ENCODE measurements around the gene TRIM51G. TPM values are rescaled to one million over a fixed set of nuclear protein-coding genes. Genes with fewer than 3 reads are reported as not detected.
"Not testable (repeated sequence)": the region's sequence is repeated elsewhere in the genome, so short reads cannot be mapped to it uniquely, and the experiment has no call there.

Gene TRIM51G, protein sequence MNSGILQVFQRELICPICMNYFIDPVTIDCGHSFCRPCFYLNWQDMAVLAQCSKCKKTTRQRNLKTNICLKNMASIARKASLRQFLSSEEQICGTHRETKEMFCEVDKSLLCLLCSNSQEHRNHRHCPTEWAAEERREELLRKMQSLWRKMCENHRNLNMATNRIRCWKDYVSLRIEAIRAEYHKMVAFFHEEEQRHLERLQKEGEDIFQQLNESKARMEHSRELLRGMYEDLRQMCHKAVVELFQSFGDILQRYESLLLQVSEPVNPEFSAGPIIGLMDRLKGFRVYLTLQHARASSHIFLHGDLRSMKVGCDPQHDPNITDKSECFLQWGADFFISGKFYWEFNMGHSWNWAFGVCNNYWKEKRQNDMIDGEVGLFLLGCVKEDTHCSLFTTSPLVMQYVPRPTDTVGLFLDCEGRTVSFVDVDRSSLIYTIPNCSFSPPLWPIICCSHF
- total RNA-seq = not detected in 2 replicates

DNA sequence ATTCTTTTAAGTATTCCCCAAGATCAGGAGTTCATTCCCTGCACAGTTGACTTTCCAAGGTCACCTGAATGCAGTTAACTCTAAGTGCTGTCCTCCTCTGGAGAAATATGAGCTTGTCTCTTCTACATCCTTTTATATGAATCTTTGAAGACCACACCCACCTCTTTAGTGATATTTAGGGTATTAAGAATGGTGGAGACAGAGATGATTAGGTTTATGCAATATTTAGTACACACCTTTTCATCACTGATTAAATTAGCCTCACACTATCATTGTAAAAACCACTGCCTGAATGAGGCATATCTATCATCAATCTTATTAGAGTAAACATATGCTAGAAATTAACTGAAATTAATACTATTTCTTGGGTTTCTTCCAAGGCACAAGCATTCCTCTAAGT is at the start of gene TRIM51G:
Gene TRIM51G, minus strand, starts transcription at position 101 of the 400 bp plus-strand sequence. CDS start 2,190 bp downstream, outside the sequence.
- H3K36me3 Mint-ChIP-seq (ENCODE audit: low read depth); H3K4me1 Mint-ChIP-seq (ENCODE audit: low read depth); H3K9me3 Mint-ChIP-seq; H3K4me3 Mint-ChIP-seq; H3K27me3 Mint-ChIP-seq (ENCODE audit: insufficient read depth); DNase-seq (ENCODE audit: low spot score); H3K27ac Mint-ChIP-seq; intact Hi-C loops (cut with micrococcal nuclease): not testable (repeated sequence)

DNA sequence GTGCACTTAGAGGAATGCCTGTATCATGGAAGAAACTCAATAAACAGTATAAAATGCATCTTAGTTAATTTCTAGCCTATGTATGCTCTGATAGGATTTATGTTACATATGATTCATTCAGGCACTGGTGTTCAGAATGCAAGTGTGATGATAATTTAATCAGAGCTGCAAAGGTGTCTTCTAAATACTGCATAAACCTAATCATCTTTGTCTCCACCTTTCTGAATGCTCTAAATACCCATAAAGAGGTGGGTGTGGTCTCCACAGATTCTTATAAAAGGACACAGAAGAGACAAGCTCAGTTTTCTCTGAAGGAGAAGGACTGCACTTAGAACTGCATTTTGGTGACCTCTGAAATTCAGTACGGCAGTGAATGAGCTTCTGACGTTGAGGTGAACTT is 44.8 kb upstream of the TRIM51G start, which contains the start of gene TRIM49B:
Gene TRIM49B, plus strand, starts transcription at position 301 of the 400 bp plus-strand sequence. CDS start 2,777 bp downstream, outside the sequence.
- H3K4me3 Mint-ChIP-seq; DNase-seq (ENCODE audit: low spot score); intact Hi-C loops (cut with micrococcal nuclease); H3K27ac Mint-ChIP-seq; H3K9me3 Mint-ChIP-seq; H3K4me1 Mint-ChIP-seq (ENCODE audit: low read depth); H3K27me3 Mint-ChIP-seq (ENCODE audit: insufficient read depth); H3K36me3 Mint-ChIP-seq (ENCODE audit: low read depth): not testable (repeated sequence)

DNA sequence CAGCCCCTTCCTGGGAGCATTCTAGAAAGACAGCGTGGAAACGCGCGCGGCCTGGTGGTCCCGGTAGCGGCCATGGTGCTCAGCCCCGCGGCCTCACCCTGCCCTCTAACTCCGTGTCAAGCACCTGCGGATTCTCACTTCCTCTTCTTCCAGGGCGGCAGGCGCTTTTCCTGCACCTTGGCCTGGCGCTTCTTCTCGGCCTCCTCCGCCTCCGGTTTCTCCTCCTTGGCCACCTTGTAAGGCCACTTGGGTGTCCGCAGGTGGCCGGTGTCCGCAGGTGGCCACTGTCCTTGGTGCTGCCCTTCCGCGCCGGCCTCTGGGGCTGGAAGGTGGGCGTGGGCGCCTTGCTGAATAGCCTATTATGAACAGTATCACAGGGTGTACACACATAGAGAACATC is 15.1 kb downstream of the TRIM51G start:
- H3K36me3 Mint-ChIP-seq (ENCODE audit: low read depth); H3K4me1 Mint-ChIP-seq (ENCODE audit: low read depth); H3K9me3 Mint-ChIP-seq; H3K27me3 Mint-ChIP-seq (ENCODE audit: insufficient read depth); intact Hi-C loops (cut with micrococcal nuclease); DNase-seq (ENCODE audit: low spot score); H3K4me3 Mint-ChIP-seq; H3K27ac Mint-ChIP-seq: not testable (repeated sequence)

DNA sequence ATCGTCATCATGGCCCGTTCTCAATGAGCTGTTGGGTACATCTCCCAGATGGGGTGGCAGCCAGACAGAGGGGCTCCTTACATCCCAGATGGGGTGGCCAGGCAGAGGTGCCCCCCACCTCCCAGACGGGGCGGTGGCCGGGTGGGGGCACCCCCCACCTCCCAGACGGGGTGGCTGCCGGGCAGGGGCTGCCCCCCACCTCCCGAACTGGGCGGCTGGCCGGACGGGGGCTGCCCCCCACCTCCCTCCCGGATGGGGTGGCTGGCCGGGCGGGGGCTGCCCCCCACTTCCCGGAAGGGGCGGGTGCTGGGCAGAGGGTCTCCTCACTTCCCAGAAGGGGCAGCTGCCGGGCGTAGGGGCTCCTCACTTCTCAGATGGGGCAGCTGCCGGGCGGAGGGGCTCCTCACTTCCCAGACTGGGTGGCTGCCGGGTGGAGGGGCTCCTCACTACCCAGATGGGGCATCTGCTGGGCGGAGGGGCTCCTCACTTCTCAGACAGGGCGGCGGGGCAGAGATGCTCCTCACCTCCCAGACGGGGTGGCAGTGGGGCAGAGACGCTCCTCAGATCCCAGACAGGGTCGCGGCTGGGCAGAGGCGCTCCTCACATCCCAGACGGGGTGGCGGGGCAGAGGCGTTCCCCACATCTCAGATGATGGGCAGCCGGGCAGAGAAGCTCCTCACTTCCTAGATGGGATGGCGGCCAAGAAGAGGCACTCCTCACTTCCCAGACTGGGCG is 28.2 kb downstream of the TRIM51G start:
- intact Hi-C loops (cut with micrococcal nuclease); H3K36me3 Mint-ChIP-seq (ENCODE audit: low read depth); DNase-seq (ENCODE audit: low spot score); H3K27me3 Mint-ChIP-seq (ENCODE audit: insufficient read depth); H3K9me3 Mint-ChIP-seq; H3K4me3 Mint-ChIP-seq; H3K4me1 Mint-ChIP-seq (ENCODE audit: low read depth); H3K27ac Mint-ChIP-seq: not testable (repeated sequence)

DNA sequence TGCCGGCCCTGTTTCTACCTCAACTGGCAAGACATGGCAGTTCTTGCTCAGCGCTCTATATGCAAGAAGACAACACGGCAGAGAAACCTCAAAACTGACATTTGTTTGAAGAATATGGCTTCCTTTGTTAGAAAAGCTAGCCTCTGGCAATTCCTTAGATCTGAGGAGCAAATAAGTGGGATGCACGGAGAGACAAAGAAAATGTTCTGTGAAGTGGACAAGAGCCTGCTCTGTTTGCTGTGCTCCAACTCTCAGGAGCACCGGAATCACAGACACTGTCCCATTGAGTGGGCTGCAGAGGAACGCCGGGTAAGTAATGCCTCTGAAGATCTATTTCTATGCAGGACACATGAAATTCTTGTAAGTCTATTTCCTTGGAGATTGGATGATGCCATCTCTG is 37.9 kb downstream of the TRIM51G start:
- H3K27ac Mint-ChIP-seq; H3K4me3 Mint-ChIP-seq; DNase-seq (ENCODE audit: low spot score); H3K4me1 Mint-ChIP-seq (ENCODE audit: low read depth); H3K36me3 Mint-ChIP-seq (ENCODE audit: low read depth); H3K9me3 Mint-ChIP-seq; intact Hi-C loops (cut with micrococcal nuclease); H3K27me3 Mint-ChIP-seq (ENCODE audit: insufficient read depth): not testable (repeated sequence)

Other genes starting within 250 kb of the TRIM51G start
- not detected in 2 replicates for gene TRIM49B, start 44.9 kb upstream of the TRIM51G start, total RNA-seq
- gene TRIM64C, start 75.2 kb upstream of the TRIM51G start, total RNA-seq = not detected in 2 replicates
- gene FOLH1, start 224.7 kb upstream of the TRIM51G start, total RNA-seq = not detected in 2 replicates